Stimulated activated CD4-positive, alpha-beta T cell treated with anti-CD3 and anti-CD28 coated beads, Interleukin-4, amount 100 ng/mL, for 24 hours (primary cell): ENCODE data around the gene E2F4.

Experiments
- DNase-seq: peaks from one replicate; pipeline ENCODE4 v3.0.0-alpha.2; 2020

The E2F4 gene

DNA sequence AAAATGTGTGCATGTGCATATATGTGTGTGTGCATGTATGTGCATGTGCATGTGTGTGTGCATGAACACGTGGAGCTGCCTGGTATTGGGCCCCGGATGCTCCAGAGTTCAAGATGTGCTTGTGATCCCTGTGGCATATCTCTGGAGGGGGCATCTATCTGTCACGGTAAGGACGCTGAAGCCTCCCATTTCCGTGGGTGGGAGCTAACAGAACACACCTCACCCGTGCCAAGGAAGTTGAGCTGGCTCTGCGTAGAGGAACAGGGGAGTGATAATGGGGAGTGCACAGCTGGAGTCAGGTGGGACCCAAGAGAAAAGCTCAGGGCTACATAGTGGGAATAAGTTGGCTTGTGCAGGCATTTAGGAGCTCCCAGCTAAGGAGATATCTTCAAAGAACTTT, 19.7 kb downstream of the E2F4 start:
- no peak for DNase-seq

- DNase-seq: no peak
These were observed 20.8 kb downstream of the E2F4 start for GRCh38 chr16:67212766-67213165.

DNA sequence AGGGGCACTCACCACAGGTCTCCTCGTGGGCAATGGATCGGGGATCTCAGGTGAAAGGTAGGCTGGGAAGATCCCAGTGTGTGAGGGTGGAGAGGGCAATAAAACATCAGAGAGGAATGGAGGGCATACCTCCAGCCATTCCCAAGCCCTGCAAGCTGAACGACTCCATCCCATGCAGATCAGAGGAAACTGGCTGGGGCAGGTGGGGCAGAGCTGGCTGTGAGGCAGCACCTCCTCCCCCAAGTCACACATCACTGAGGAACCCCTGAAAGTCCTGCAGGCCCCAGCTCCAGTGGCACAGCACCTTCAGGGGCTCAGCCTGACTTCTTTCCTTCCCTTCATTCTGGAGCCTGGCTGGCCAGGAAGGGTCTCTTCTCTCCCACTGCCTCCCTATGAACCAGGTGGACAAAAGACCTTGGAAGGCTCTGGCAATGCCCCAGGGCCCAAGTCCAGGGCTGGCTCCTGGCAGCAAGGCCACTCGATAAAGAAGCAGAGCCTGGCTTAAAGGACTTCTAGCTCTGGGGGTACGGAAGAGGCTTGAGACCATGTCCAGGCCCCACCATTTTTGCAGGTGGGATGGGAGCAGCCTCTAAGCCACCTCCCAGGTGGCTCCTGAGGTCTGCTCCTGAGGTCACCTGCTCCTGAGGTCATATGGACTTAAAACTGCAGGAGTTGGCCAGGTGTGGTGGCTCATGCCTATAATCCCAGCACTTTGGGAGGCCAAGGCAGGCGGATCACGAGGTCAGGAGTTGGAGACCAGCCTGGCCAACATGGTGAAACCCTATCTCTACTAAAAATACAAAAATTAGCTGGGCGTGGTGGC, 21.5 kb downstream of the E2F4 start:
- DNase-seq: no peak

DNA sequence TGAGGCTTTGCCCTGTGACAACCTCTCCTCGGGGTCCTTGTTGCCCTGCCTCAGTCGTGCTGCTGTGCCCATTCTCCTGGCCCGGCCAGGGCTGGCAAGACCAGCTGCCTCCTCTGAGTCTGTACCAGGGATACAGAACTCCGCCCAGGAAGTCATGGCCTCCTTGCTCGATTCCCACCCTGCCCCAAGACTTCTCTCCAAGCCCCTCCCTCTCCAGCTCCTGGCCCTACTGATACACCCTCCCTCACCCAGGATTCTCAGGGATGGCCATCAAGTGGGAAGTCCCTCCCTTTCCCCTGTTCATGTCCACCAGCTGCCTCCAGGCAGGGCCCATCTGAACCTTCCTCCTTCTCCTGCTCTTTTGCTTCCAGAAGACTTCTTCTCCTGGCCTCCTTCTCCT, 23.8 kb downstream of the E2F4 start:
- no peak for DNase-seq

- DNase-seq: no peak
These were observed 24.9 kb downstream of the E2F4 start for GRCh38 chr16:67216612-67217490.

- no peak for DNase-seq
These were observed 32.0 kb downstream of the E2F4 start for GRCh38 chr16:67223992-67224391.

GRCh38 chr16:67226295-67226803, 34.4 kb downstream of the E2F4 start:
- DNase-seq: no peak

- peak; percentile 98 for DNase-seq
These were observed 35.0 kb downstream of the E2F4 start, which contains the start of gene TMEM208 for GRCh38 chr16:67226804-67227566. TSS of gene TMEM208 (plus strand) at chr16:67227130. CDS start at chr16:67227219, 89 bp downstream.

DNA sequence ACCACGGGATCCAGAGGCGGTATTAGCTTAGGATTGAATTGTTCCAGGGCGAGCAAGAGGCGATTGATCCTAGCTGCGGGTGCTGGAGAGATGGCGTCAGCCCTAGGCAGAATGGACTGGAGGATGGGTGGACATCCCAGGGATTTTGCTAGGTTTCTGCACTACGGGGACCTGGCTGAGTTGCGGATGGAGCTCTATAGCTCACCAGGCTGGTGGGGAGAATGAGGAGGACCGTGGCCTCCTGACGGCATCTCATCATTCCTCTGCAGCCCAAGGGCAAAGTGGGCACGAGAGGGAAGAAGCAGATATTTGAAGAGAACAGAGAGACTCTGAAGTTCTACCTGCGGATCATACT, 35.6 kb downstream of the E2F4 start:
- DNase-seq: no peak

DNA sequence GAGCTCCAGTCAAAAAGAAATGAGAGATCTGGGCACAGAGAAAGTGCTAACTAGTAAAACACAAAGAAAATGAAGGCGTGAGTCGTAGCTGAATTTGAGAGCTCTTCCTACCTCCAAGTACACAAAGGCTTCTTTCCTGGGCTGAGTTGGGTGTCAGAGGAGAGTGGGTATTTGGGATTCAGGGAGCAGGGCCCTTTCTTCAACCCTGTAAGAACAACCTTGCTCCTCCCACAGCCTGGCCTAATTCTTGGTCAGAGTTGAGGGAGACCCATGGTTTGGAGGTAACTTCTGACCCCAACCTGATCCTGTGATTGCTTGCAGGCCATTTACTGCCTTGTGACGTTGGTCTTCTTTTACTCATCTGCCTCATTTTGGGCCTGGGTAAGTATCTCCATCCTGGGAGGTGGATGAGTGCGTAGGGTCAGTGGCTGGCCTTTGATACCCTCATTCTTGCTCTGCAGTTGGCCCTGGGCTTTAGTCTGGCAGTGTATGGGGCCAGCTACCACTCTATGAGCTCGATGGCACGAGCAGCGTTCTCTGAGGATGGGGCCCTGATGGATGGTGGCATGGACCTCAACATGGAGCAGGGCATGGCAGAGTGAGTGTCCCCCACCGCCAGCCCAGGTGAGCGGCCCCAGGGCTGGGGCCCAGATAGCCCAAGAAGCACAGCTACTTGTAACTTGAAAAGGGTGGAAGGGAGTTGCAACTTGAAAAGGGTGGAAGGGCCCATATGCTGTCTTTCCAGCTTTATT, 36.3 kb downstream of the E2F4 start:
- DNase-seq: no peak

- no peak for DNase-seq
These were observed 37.0 kb downstream of the E2F4 start for GRCh38 chr16:67228905-67229304.

DNA sequence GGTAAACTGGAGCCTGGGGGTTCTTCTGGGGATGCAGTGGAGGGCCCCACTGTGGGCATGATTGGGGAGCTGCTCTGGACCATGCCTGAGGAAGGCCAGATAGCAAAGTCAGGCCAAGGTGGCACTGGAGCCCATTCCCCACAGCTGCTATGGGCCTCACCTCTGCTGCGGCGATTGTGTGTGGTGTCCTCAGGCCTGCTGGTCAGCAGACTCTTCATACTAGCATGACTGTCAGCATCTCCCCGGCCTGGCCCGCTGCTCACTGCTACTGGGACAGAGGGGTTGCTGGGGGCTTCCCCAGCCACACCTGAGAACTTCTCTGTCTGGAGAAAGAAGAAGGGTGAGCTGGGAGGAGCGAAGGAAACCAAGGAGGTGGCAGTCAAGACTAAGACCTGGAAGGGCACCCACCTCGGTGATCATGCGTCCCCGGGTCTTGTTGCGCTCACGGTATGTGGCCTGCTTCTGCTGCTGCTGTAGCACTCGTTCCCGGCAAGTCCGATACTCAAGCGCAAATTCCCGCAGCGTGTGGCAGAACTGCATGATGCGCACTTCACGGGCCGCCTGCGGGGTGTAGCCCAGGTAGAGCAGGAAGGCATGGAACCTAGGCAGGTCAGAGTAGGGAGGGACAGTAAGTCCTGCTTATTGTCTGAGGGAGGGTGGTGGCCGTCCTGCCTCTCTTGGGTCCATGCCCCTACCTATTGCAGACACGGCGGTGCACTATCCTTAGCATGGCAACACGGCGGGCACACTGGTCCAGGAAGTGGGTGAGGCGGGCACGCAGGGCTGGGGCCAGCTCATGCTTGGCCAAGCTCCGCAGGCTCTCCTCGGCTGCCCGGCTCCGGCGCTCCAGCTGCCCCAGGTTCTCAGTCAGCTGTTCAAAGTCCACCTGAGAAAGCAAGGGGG, 38.2 kb downstream of the E2F4 start:
- DNase-seq: no peak

DNA sequence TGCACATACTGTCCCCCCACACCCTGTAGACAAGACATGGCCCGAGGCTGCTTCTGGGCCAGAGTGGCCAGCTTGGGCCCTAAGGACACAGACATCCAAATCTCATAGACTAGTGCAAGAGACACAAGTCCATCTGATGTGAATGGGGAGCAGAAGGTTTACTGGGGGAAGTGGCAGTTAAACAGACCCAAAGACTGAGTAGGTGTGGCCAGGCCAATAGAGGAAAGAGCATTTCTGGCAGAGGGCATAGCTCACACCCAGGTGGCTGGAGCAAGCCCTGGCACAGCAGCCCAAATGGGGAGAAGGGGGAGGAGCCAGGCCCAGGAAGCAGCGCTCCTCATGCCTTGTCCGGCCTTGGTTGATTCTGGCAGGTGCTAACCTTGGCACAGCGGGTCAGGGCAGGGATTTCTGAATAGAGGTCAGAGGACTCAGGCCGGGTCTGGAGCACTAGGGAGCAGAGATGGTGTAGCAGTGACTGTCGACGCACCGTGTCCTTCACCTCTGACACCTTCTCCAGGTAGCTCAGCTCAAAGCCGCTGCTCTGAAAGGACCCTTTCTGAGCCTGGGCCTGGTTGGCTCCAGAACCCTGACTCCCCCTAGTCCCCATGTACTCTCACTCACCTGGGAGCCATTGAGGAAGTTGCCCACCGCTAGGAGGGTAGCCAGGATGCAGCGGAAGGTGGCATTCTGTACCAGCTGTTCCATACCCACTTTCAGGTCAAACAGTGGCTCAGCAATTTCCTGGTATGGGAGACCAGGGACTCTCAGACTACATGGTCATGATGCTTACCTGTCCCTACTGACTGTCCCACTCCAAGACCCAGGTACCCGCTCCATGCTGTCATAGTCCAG, 39.1 kb downstream of the E2F4 start:
- DNase-seq: no peak

GRCh38 chr16:67233596-67233995, 41.6 kb downstream of the E2F4 start:
- no peak for DNase-seq

- no peak for DNase-seq
These were observed 42.2 kb downstream of the E2F4 start for GRCh38 chr16:67234180-67234597.

GRCh38 chr16:67235816-67236562, 44.0 kb downstream of the E2F4 start:
- peak; percentile 65 for DNase-seq

DNA sequence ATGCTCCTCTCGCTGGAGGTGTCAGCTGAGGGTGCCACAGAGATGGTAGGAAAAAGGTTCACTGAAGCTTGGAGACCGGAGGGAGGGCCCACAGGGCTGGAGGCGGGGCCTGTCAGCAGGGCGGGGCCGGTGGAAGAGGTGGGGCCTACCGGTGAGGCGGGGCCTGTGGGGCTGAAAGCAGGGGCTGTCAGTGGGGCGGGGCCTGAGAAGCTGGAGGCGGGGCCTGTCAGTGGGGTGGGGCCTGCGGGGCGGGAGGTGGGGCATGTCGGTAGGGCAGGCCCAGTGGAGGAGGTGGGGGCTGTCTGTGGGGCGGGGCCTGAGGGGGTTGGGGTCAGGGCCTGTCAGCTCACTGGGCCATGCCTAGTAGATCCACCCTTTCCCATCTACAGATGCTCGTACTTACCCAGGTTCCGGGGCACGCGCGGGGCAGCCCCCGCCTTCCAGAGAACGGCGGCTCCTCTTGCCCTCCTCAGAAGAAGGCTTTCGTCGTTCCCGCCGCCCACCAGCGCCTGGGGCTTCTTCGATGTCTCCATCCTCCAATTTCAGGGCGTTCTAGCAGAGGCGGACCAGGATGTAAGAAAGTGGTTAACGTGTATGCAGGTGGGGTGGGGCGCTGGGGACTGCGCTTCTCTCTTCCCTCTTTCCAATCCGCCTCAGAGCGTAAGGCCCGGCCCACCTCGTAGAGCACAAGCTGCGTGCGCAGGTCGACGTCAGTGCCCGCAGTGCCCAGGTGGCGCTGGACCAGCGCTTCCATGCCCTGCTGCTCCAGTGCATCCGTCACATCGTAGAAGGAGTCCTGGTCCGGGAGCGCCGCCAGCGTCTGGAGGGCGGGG, 44.8 kb downstream of the E2F4 start:
- peak; percentile 80 for DNase-seq
